GM18502 (cell line): ENCODE data around the gene OGFOD2.

Source experiments
- ATAC-seq: cut with Tn5 transposase; IDR thresholded peaks from one replicate; pipeline ENCODE4 v1.9.1; 2021; ENCODE audit warnings: mild to moderate bottlenecking; ENCODE audit not compliant: unreplicated experiment, poor library complexity

OGFOD2 gene

DNA sequence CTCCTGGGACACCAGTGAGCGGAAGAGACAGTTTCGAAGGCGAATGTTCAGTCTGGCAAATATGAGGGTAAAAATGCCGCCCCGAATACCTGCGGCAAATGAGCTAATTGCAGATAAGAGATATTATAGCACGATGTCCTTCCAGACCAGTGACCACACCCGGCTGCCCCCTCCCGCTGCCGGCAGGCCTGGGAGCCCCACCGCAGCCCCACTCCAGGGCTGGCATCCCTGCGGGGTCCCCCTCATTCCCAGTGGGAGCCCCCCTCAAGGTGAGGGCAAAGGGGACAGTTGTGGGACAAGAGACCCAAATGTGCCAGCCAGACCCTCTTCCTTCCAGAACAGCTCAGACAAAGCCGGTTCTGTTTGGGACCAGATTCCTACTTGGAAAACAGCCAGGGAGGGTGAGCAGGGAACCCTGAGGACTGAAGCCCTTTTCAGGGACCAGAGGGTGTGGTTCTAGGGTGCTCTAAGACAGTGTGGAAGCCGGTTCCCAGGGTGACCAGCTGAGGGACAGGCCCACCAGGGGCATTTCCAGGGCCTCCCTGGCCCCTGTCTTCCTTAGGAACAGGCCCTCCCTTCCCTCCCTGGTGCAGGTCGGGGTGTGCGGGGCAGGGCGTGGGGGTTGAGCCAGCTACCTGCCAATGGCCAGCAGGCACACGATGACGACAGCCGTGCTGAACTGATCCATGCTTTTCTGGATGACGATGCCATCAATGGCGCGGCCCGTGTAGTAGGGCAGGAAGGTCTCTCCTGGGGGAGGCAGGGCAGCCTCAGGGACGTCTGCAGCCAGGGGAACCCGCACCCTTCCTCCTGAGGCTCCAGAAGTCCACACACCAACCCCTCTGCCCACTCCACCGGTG lies 25.0 kb upstream of the OGFOD2 start:
- no peak for ATAC-seq

DNA sequence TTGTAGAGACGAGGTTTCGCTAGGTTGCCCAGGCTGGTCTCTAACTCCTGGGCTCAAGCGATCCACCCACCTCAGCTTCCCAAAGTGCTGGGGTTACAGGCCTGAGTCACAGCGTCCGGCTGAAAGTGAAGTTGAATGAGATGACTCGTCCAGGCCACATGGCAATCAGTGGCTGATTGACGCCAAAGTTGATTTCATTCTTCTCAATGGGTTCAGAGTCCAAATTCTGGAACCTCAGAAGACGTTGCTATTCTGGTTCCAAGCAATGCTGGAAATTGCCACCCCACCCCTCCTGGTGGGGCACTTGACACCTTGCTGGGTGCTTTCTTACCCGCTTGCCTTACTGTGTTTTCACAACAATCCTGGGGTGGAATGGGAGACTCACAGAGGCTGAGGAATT lies 23.6 kb upstream of the OGFOD2 start:
- no peak for ATAC-seq

GRCh38 chr12:122951979-122952892 lies 22.8 kb upstream of the OGFOD2 start:
- ATAC-seq: peak; percentile 74

- no peak for ATAC-seq
Observed at GRCh38 chr12:122955156-122955555, 19.9 kb upstream of the OGFOD2 start.

DNA sequence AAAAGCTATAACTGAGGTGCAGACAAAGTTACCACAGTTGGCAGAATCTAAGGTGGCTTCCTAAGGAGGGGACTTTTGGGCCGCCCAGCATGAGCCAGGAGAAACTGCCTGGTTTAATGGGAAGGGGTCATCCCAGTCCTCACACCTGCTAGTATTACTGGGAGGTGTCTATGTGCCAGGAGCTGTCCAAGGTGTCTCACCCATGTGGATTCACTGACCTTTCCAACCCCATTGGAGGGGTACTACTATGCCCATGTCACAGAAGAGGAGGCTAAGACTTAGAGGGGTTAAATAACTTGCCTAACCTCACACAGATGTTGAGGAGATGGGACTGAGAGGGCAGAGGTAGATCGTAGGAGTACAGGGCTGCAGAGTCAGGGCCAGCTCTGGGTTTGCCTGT lies 19.0 kb upstream of the OGFOD2 start:
- ATAC-seq: no peak

GRCh38 chr12:122958198-122958888 lies 16.7 kb upstream of the OGFOD2 start:
- ATAC-seq: no peak

DNA sequence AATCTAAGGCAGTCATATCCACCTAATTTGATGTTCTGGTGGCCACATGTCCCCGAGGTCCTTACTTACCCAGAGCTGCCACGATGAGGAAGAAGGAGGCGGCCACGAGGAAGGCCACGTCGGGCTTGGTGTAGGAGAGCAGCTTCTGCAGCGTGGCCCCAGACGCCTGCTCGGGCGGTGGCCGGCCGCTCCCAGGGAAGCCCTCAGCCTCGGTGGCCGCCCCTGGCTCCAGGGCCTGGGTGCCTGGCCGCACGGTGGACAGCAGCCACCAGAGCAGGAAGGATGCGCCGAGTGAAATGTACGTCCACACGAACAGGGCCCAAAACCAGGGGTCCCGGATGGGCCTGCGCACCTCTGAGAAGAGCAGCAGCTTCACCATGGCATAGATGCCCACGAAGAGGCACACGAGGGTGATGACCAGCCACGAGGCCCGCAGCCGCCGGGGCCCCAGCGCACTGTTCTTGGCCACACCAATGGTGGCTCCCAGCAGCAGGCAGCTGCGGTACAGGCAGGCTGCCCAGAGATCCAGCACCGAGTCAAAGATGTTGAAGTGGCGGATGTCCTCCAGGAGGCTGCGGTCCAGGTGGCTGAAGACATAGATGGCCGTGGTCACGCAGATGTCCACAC lies 15.4 kb upstream of the OGFOD2 start:
- no peak for ATAC-seq

DNA sequence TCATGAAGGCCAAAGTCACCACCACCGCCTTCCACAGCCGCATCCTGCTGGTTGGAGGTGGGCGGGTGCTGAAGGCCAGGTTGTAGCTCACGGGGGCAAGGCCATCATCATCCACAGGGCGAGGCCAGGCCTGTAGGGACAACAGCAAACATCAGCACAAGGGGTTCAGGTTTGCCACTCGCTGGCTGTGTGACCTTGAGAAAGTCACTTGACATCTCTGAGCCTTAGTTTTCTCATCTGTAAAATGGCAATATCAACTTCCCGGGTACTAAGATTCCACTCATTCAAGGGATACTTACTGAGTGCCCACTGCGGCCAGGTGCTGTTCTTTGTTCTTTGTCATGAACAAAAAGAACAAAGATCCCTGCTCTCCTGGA lies 14.9 kb upstream of the OGFOD2 start:
- ATAC-seq: no peak

DNA sequence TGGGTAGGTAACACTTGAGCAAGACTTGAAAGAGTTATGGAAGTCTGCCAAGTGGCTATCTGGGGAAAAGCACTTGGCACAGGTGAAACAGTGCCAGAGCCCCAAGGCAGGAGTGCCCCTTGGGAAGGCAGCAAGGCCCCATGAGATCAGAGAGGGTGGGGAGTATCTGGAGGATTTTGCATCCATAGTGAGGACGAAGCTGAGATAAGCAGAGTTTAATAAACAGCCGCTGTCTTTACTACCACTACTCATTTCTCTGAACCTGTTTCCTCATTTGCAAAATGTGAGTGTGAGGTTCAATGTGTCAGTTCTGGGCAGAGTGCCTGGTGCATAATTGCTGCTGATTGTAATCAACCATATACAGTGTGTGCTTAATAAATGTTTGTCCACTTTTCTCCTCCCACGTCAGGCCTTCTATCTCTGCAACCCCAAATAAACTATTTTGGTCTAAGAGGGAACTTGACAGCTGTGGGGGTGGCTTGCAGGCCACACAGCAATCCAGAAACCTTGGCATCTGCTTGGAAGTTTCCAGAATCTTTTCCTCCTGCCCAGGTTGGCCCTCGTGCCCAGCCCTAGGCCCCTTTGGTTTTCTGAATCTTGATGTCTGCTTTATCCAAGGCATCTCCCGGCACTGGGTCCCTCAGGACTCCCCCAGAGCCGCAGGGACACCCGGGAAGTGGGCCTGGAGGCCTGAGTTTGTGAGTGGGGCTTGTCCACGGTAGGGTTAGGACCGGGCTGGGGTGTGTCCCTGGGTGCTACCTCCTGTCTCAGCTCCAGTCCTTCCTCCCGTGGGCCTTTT lies 13.3 kb upstream of the OGFOD2 start:
- ATAC-seq: no peak

- ATAC-seq: no peak
Observed at GRCh38 chr12:122963941-122964265, 11.1 kb upstream of the OGFOD2 start.

DNA sequence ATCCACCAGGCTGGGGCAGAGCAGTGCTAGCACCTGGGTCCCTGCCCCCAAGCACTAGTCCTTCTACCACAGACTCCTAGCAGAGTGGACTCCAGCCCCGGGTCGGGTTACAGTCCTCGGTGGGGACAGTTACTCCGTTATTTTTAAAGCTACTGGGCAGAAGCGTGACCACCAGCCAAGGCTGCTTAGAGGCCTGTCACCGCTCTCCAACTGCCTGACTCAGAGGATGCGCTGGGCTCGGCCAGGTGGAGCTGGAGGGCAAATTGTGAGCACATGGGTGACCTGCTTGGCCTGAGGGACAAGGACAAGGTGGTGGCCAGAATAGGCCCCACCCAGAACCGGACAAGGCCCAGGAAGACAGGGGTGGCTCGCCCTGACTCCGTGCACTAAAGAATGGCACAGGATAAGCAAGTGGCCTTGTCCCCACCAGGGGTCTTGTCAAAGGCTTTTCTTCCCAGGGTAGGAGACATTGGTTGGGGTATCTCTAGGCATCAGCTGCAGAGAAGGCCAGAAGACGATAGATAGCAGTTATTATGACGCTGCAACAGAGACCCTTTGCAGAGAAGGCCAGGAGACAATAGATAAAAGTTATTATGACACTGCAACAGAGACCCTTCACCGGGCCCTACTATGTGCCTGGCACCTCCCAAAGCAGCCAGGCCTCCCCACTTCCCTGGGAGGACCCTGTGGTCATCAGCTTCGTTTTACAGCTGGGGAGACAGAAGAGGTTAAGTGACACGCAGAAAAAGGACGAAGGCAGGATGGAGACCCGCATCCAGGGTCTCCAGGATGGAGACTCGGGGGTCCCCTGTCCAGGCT lies 10.4 kb upstream of the OGFOD2 start:
- ATAC-seq: no peak

- no peak for ATAC-seq
Observed at GRCh38 chr12:122965321-122965751, 9.7 kb upstream of the OGFOD2 start.

GRCh38 chr12:122965851-122966742 lies 8.9 kb upstream of the OGFOD2 start, which contains the start of gene ABCB9:
TSS of gene ABCB9 (minus strand) at chr12:122966463. CDS start at chr12:122960235, 6,228 bp downstream.
- ATAC-seq: peak; percentile 76

DNA sequence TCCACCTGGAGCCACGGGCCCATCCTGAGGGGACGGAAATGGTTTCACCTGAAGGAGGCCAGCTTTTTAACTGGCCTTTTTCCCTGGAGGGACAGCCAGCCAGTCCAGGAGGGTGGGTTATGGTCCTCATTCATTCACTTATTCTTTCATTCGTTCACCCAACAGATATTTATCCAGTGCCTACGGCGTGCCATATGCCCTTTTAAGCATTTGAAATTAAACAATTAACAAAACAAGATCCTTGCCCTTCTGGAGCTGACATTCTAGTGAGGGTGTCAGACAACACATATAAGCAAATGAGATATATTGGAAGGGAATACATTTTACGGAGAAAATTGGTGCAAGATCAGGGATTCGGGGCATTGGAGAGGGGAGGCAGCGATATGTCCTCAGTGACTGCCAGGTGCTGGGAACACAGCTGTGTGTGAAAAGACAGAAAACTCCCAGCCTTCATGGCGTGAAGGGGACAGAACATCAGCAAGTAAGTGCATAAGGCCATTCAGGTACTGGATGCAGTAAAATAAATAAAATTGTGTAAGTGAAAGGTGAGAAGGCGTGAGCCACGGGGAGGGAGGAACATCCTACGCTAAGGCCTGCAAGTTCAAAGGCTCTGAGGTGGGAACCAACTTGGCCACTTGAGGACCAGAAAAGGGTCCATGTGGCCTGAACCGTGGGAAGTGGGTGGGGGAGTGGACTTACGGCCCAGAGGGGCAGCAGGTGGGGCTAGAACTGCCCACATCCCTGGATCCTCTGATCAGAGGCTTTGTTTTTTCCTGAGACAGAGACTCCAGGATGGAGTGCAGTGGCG lies 8.1 kb upstream of the OGFOD2 start:
- no peak for ATAC-seq

GRCh38 chr12:122968104-122968503 lies 6.9 kb upstream of the OGFOD2 start:
- no peak for ATAC-seq

GRCh38 chr12:122969676-122970075 lies 5.4 kb upstream of the OGFOD2 start:
- ATAC-seq: no peak
